Measurements from ENCODE around the gene N4BP3. TPM values are rescaled to one million over a fixed set of nuclear protein-coding genes. Genes with fewer than 3 reads are reported as not detected.
A peak's percentile ranks its signal among the peaks of the same experiment; 100 is the strongest.
"Not testable (repeated sequence)": the region's sequence is repeated elsewhere in the genome, so short reads cannot be mapped to it uniquely, and the experiment has no call there.

The N4BP3 gene
- total RNA-seq, 2 experiments from 2014 or later = 3.2 TPM

- no peaks in the 10 kb centered on the region for H3K36me3 Mint-ChIP-seq
- no peaks in the 10 kb centered on the region for H3K9me3 Mint-ChIP-seq
- no peak for DNase-seq
- ChIA-PET POLR2A (no interaction called here), CTCF (interaction anchor here (1.3 to 4.1 kb wide), 2 partner anchors 48 to 49 kb away, joined by 4 to 39 read pairs; no protein-coding TSS in a partner anchor)
- H3K27me3 Mint-ChIP-seq = no peaks in the 10 kb centered on the region
- H3K4me1 Mint-ChIP-seq (ENCODE audit: low read depth) = peaks cover 6% of the 10 kb centered on the region
- intact Hi-C loops (cut with micrococcal nuclease) = loop anchor here (5.0 kb wide), 1 partner anchor 38 kb away; no protein-coding TSS in a partner anchor
- no peak overlapping the region for H3K27ac Mint-ChIP-seq
- H3K4me3 Mint-ChIP-seq = no peak overlapping the region
Measured at GRCh38 chr5:178123966-178124925, 10.9 kb downstream of the N4BP3 start.

- no peak for DNase-seq
- intact Hi-C loops (cut with micrococcal nuclease) = no loop called here
- no peaks in the 10 kb centered on the region for H3K9me3 Mint-ChIP-seq
- peaks cover 6% of the 10 kb centered on the region for H3K4me1 Mint-ChIP-seq (ENCODE audit: low read depth)
- no peak overlapping the region for H3K4me3 Mint-ChIP-seq
- ChIA-PET CTCF (interaction anchor here (1.3 kb wide), 1 partner anchor 50 kb away, joined by 4 read pairs; no protein-coding TSS in a partner anchor), POLR2A (no interaction called here)
- H3K27me3 Mint-ChIP-seq = no peaks in the 10 kb centered on the region
- H3K36me3 Mint-ChIP-seq = no peaks in the 10 kb centered on the region
- no peak overlapping the region for H3K27ac Mint-ChIP-seq
Measured at GRCh38 chr5:178125253-178125906, 12.0 kb downstream of the N4BP3 start.

- intact Hi-C loops (cut with micrococcal nuclease) = no loop called here
- Mint-ChIP-seq H3K9me3 (no peaks in the 10 kb centered on the region), H3K4me3 (no peak overlapping the region), H3K27me3 (no peaks in the 10 kb centered on the region), H3K27ac (no peak overlapping the region), H3K36me3 (no peaks in the 10 kb centered on the region), H3K4me1 (ENCODE audit: low read depth) (peaks cover 2% of the 10 kb centered on the region)
- ChIA-PET CTCF (no interaction called here), POLR2A (no interaction called here)
- DNase-seq = no peak
Measured at GRCh38 chr5:178126556-178126955, 13.2 kb downstream of the N4BP3 start.

- H3K36me3 Mint-ChIP-seq; DNase-seq; H3K27ac Mint-ChIP-seq; H3K27me3 Mint-ChIP-seq; H3K4me1 Mint-ChIP-seq (ENCODE audit: low read depth); POLR2A ChIA-PET; CTCF ChIA-PET; H3K4me3 Mint-ChIP-seq; intact Hi-C loops (cut with micrococcal nuclease); H3K9me3 Mint-ChIP-seq: not testable (repeated sequence)
Measured at GRCh38 chr5:178127300-178128009, 14.1 kb downstream of the N4BP3 start.

GRCh38 chr5:178129296-178129695 lies 16.0 kb downstream of the N4BP3 start:
- H3K9me3 Mint-ChIP-seq = no peaks in the 10 kb centered on the region
- CTCF ChIA-PET = interaction anchor here (1.2 to 1.3 kb wide), 2 partner anchors 8 to 53 kb away, joined by 3 to 15 read pairs; no protein-coding TSS in a partner anchor
- H3K4me3 Mint-ChIP-seq = peak overlapping the region; percentile 72
- no peak overlapping the region for H3K27ac Mint-ChIP-seq
- H3K4me1 Mint-ChIP-seq (ENCODE audit: low read depth) = peaks cover 17% of the 10 kb centered on the region
- DNase-seq = no peak
- H3K27me3 Mint-ChIP-seq = no peaks in the 10 kb centered on the region
- intact Hi-C loops (cut with micrococcal nuclease) = no loop called here
- peaks cover 10% of the 10 kb centered on the region for H3K36me3 Mint-ChIP-seq
- POLR2A ChIA-PET = interaction anchor here (1.6 to 2.9 kb wide), 2 partner anchors 9 to 24 kb away, joined by 8 to 12 read pairs; partner anchors contain the start of gene NHP2

GRCh38 chr5:178130234-178130575 lies 16.9 kb downstream of the N4BP3 start:
- peaks cover 18% of the 10 kb centered on the region for H3K4me1 Mint-ChIP-seq (ENCODE audit: low read depth)
- H3K4me3 Mint-ChIP-seq = peak overlapping the region; percentile 72
- POLR2A ChIA-PET = interaction anchor here (1.6 to 2.9 kb wide), 2 partner anchors 10 to 23 kb away, joined by 8 to 12 read pairs; partner anchors contain the start of gene NHP2
- not testable (repeated sequence) for DNase-seq, H3K9me3 Mint-ChIP-seq, H3K27me3 Mint-ChIP-seq
- H3K27ac Mint-ChIP-seq = peak overlapping the region; percentile 81
- H3K36me3 Mint-ChIP-seq = peaks cover 11% of the 10 kb centered on the region
- CTCF ChIA-PET = interaction anchor here (1.2 to 1.3 kb wide), 2 partner anchors 9 to 54 kb away, joined by 3 to 15 read pairs; no protein-coding TSS in a partner anchor
- intact Hi-C loops (cut with micrococcal nuclease) = loop anchor here (1.0 to 2.0 kb wide), 3 partner anchors 9 to 23 kb away; partner anchors contain the start of gene NHP2

GRCh38 chr5:178130576-178131445 lies 17.5 kb downstream of the N4BP3 start, which contains the start of gene RMND5B:
RMND5B (plus strand) TSS chr5:178131014; CDS start chr5:178138120, 7,106 bp downstream.
- peaks cover 21% of the 10 kb centered on the region for H3K4me1 Mint-ChIP-seq (ENCODE audit: low read depth)
- intact Hi-C loops (cut with micrococcal nuclease) = loop anchor here (1.0 to 2.0 kb wide), 3 partner anchors 10 to 22 kb away; partner anchors contain the start of gene NHP2
- POLR2A ChIA-PET = interaction anchor here (0.7 to 2.9 kb wide), 6 partner anchors 10 to 73 kb away, joined by 3 to 12 read pairs (median 4); partner anchors contain the start of genes HNRNPAB, N4BP3 and NHP2

GRCh38 chr5:178131446-178131996 lies 18.2 kb downstream of the N4BP3 start:
- Mint-ChIP-seq H3K4me3 (peak overlapping the region; percentile 82), H3K27ac (peak overlapping the region; percentile 78), H3K9me3 (no peaks in the 10 kb centered on the region), H3K4me1 (ENCODE audit: low read depth) (peaks cover 21% of the 10 kb centered on the region), H3K27me3 (no peaks in the 10 kb centered on the region), H3K36me3 (peaks cover 11% of the 10 kb centered on the region)
- intact Hi-C loops (cut with micrococcal nuclease) = loop anchor here (2.0 kb wide), 2 partner anchors 15 to 21 kb away; partner anchors contain the start of gene NHP2
- DNase-seq = no peak
- CTCF ChIA-PET = interaction anchor here (1.5 to 2.2 kb wide), 2 partner anchors 11 to 56 kb away, joined by 8 to 12 read pairs; no protein-coding TSS in a partner anchor
- POLR2A ChIA-PET = interaction anchor here (0.7 to 2.9 kb wide), 6 partner anchors 11 to 73 kb away, joined by 3 to 12 read pairs (median 4); partner anchors contain the start of genes HNRNPAB, N4BP3 and NHP2

More at GRCh38 chr5:178130576-178131445, 17.5 kb downstream of the N4BP3 start, which contains the start of gene RMND5B:
- DNase-seq = peak; percentile 89
- Mint-ChIP-seq H3K36me3 (peaks cover 11% of the 10 kb centered on the region), H3K4me3 (peak within 1 kb of the TSS; percentile 82), H3K27me3 (no peaks in the 10 kb centered on the region), H3K27ac (peak within 1 kb of the TSS; percentile 81), H3K9me3 (no peaks in the 10 kb centered on the region)
- CTCF ChIA-PET = interaction anchor here (1.5 to 2.2 kb wide), 2 partner anchors 10 to 55 kb away, joined by 8 to 12 read pairs; no protein-coding TSS in a partner anchor

GRCh38 chr5:178136990-178137389 lies 23.7 kb downstream of the N4BP3 start:
- Mint-ChIP-seq H3K9me3 (no peaks in the 10 kb centered on the region), H3K36me3 (peaks cover 32% of the 10 kb centered on the region), H3K27me3 (no peaks in the 10 kb centered on the region), H3K4me3 (no peak overlapping the region), H3K27ac (no peak overlapping the region), H3K4me1 (ENCODE audit: low read depth) (peaks cover 16% of the 10 kb centered on the region)
- intact Hi-C loops (cut with micrococcal nuclease) = no loop called here
- ChIA-PET CTCF (interaction anchor here (2.3 to 4.5 kb wide), 3 partner anchors 12 to 62 kb away, joined by 9 to 26 read pairs (median 13); no protein-coding TSS in a partner anchor), POLR2A (interaction anchor here (1.5 kb wide), 1 partner anchor 12 kb away, joined by 4 read pairs; no protein-coding TSS in a partner anchor)
- DNase-seq = no peak

GRCh38 chr5:178137991-178138390 lies 24.7 kb downstream of the N4BP3 start:
- no peaks in the 10 kb centered on the region for H3K9me3 Mint-ChIP-seq
- DNase-seq = no peak
- H3K4me1 Mint-ChIP-seq (ENCODE audit: low read depth) = peaks cover 12% of the 10 kb centered on the region
- POLR2A ChIA-PET = interaction anchor here (1.5 kb wide), 1 partner anchor 11 kb away, joined by 4 read pairs; no protein-coding TSS in a partner anchor
- no peak overlapping the region for H3K4me3 Mint-ChIP-seq
- H3K27me3 Mint-ChIP-seq = no peaks in the 10 kb centered on the region
- intact Hi-C loops (cut with micrococcal nuclease) = no loop called here
- H3K27ac Mint-ChIP-seq = no peak overlapping the region
- CTCF ChIA-PET = interaction anchor here (2.3 to 4.5 kb wide), 3 partner anchors 11 to 63 kb away, joined by 9 to 26 read pairs (median 13); no protein-coding TSS in a partner anchor
- H3K36me3 Mint-ChIP-seq = peaks cover 34% of the 10 kb centered on the region

Measured in activated CD4-positive, alpha-beta memory T cell treated with anti-CD3 and anti-CD28 coated beads for 36 hours (primary cell).